Trophoblast cell (in vitro differentiated cells and primary cell): ENCODE data around the gene PLPP1.

Experiments
- DNase-seq, 2 donors: peaks; one replicate each; pipeline ENCODE4 v3.0.0-alpha.2; 2016
- H2AFZ ChIP-seq: 2 replicates; pipeline ENCODE4 v1.6.1; 2013; ENCODE audit warnings: low read length, moderate library complexity, mild to moderate bottlenecking; ENCODE audit not compliant: insufficient read depth, poor library complexity
- H2AK5ac ChIP-seq: 2 replicates; pipeline ENCODE4 v1.6.1; 2013; ENCODE audit warnings: mild to moderate bottlenecking, low read length
- H2BK120ac ChIP-seq: 2 replicates; pipeline ENCODE4 v1.6.1; 2013; ENCODE audit warnings: low read length, mild to moderate bottlenecking, moderate library complexity; ENCODE audit not compliant: insufficient read depth, poor library complexity
- H2BK12ac ChIP-seq: 2 replicates; pipeline ENCODE4 v1.6.1; 2013; ENCODE audit warnings: mild to moderate bottlenecking, low read length, moderate library complexity
- H2BK5ac ChIP-seq: 2 replicates; pipeline ENCODE4 v1.6.1; 2013; ENCODE audit warnings: low read length, low read depth, moderate library complexity, mild to moderate bottlenecking; ENCODE audit not compliant: poor library complexity
- H3K14ac ChIP-seq: 2 replicates; pipeline ENCODE4 v1.6.1; 2013; ENCODE audit warnings: mild to moderate bottlenecking, low read length
- H3K18ac ChIP-seq: 2 replicates; pipeline ENCODE4 v1.6.1; 2013; ENCODE audit warnings: mild to moderate bottlenecking, low read length
- H3K23ac ChIP-seq: 2 replicates; pipeline ENCODE4 v1.6.1; 2013; ENCODE audit warnings: low read length
- H3K27ac ChIP-seq: 2 replicates; pipeline ENCODE4 v1.5.1; 2013; ENCODE audit warnings: low read depth, mild to moderate bottlenecking, inconsistent platforms, low read length, moderate library complexity
- H3K27me3 ChIP-seq: 2 replicates; pipeline ENCODE4 v1.6.1; 2013; ENCODE audit warnings: inconsistent platforms, mild to moderate bottlenecking, low read length, moderate library complexity; ENCODE audit not compliant: insufficient read depth
- H3K36me3 ChIP-seq, 2 experiments: 1 replicate in 1 of 2; 2 replicates in 1 of 2; pipeline ENCODE4 v1.6.1; 2013; ENCODE audit warnings: low read length in 2 of 2, mild to moderate bottlenecking in 2 of 2, moderate library complexity in 1 of 2; ENCODE audit not compliant: insufficient read depth in 2 of 2, control insufficient read depth in 1 of 2
- H3K4ac ChIP-seq: 2 replicates; pipeline ENCODE4 v1.6.1; 2013; ENCODE audit warnings: low read depth, mild to moderate bottlenecking, low read length, moderate library complexity
- H3K4me1 ChIP-seq, 2 experiments: 1 replicate in 1 of 2; 2 replicates in 1 of 2; pipeline ENCODE4 v1.6.1; 2013; ENCODE audit warnings: low read length in 2 of 2, mild to moderate bottlenecking in 2 of 2, moderate library complexity in 1 of 2; ENCODE audit not compliant: insufficient read depth in 2 of 2, control insufficient read depth in 1 of 2
- H3K4me2 ChIP-seq: 2 replicates; pipeline ENCODE4 v1.6.1; 2013; ENCODE audit warnings: inconsistent platforms, mild to moderate bottlenecking, low read length, moderate library complexity
- H3K4me3 ChIP-seq: 2 replicates; pipeline ENCODE4 v1.5.1; 2013; ENCODE audit warnings: mild to moderate bottlenecking, low read depth, low read length, inconsistent platforms
- H3K79me1 ChIP-seq: one replicate; pipeline ENCODE4 v1.6.1; 2013; ENCODE audit warnings: low read length
- H3K79me2 ChIP-seq: 2 replicates; pipeline ENCODE4 v1.6.1; 2013; ENCODE audit warnings: low read length, mild to moderate bottlenecking; ENCODE audit not compliant: control insufficient read depth, insufficient read depth, poor library complexity
- H3K9ac ChIP-seq: 2 replicates; pipeline ENCODE4 v1.6.1; 2013; ENCODE audit warnings: mild to moderate bottlenecking, low read length
- H3K9me3 ChIP-seq: 2 replicates; pipeline ENCODE4 v1.6.1; 2013; ENCODE audit warnings: low read depth, mild to moderate bottlenecking, control low read depth, inconsistent platforms, low read length; ENCODE audit not compliant: insufficient read depth
- H4K12ac ChIP-seq: 2 replicates; pipeline ENCODE4 v1.6.1; 2013; ENCODE audit warnings: low read depth, mild to moderate bottlenecking, low read length, moderate library complexity
- H4K8ac ChIP-seq: 2 replicates; pipeline ENCODE4 v1.6.1; 2013; ENCODE audit warnings: low read depth, mild to moderate bottlenecking, low read length, moderate library complexity
- H4K91ac ChIP-seq: one replicate; pipeline ENCODE4 v1.6.1; 2013; ENCODE audit warnings: low read depth, mild to moderate bottlenecking, low read length, moderate library complexity
- WGBS: extraction: QIAGEN DNeasy Blood & Tissue Kit; methylation state at CpG from one replicate; pipeline ENCODE4 v1.1.7; 2013; ENCODE audit warnings: missing lambda C conversion rate; ENCODE audit not compliant: insufficient read length, insufficient coverage; ENCODE audit errors: extremely low coverage; 5-methylcytosine and 5-hydroxymethylcytosine counted together

PLPP1 gene

GRCh38 chr5:55535199-55535905 lies 588 bp upstream of the PLPP1 start:
- Histone ChIP-seq H2BK5ac (peak overlapping the region; percentile 5), H2AK5ac (no peak overlapping the region), H3K79me2 (peaks cover 22% of the 10 kb centered on the region), H3K9ac (peak overlapping the region; percentile 87), H3K4me1 (peaks cover 4 to 11% of the 10 kb centered on the region in 2 experiments), H4K91ac (peak overlapping the region; percentile 78), H4K12ac (peak overlapping the region; percentile 59), H3K79me1 (peaks cover 14% of the 10 kb centered on the region), H2AFZ (peak overlapping the region; percentile 62), H3K27ac (peak overlapping the region; percentile 46), H3K14ac (peak overlapping the region; percentile 65), H4K8ac (peak overlapping the region; percentile 75), H3K18ac (peak overlapping the region; percentile 70), H3K4me3 (peak overlapping the region; percentile 92), H2BK12ac (peak overlapping the region; percentile 24), H3K23ac (no peak overlapping the region), H2BK120ac (peak overlapping the region; percentile 67), H3K9me3 (peaks cover 5% of the 10 kb centered on the region), H3K27me3 (no peaks in the 10 kb centered on the region), H3K36me3 (peaks cover 0 to 3% of the 10 kb centered on the region in 2 experiments), H3K4me2 (peak overlapping the region; percentile 97), H3K4ac (no peak overlapping the region)
- WGBS: no CpG with 5 or more reads among the region's 19 CpGs
- DNase-seq: no peak

- no CpG with 5 or more reads among the region's 25 CpGs for WGBS
- H3K4ac ChIP-seq: peak overlapping the region; percentile 94
- H2AK5ac ChIP-seq: no peak overlapping the region
- H3K18ac ChIP-seq: peak overlapping the region; percentile 54
- H3K4me1 ChIP-seq: peaks cover 4 to 11% of the 10 kb centered on the region in 2 experiments
- no peak overlapping the region for H3K23ac ChIP-seq
- peak overlapping the region; percentile 91 for H2BK120ac ChIP-seq
- peaks cover 14% of the 10 kb centered on the region for H3K79me1 ChIP-seq
- H3K27me3 ChIP-seq: no peaks in the 10 kb centered on the region
- H4K91ac ChIP-seq: peak overlapping the region; percentile 85
- peak overlapping the region; percentile 97 for H3K4me2 ChIP-seq
- H3K4me3 ChIP-seq: peak overlapping the region; percentile 98
- H2AFZ ChIP-seq: peak overlapping the region; percentile 78
- H2BK5ac ChIP-seq: peak overlapping the region; percentile 81
- peaks cover 0 to 3% of the 10 kb centered on the region in 2 experiments for H3K36me3 ChIP-seq
- H3K14ac ChIP-seq: peak overlapping the region; percentile 98
- H4K8ac ChIP-seq: no peak overlapping the region
- H3K27ac ChIP-seq: peak overlapping the region; percentile 89
- H3K79me2 ChIP-seq: peaks cover 22% of the 10 kb centered on the region
- H2BK12ac ChIP-seq: no peak overlapping the region
- peak overlapping the region; percentile 95 for H3K9ac ChIP-seq
- no peak overlapping the region for H4K12ac ChIP-seq
- peak in 1 of 2 donors; percentile 46 for DNase-seq
- peaks cover 5% of the 10 kb centered on the region for H3K9me3 ChIP-seq
These were observed 986 bp downstream of the PLPP1 start for GRCh38 chr5:55533521-55534435.

- WGBS: no CpG with 5 or more reads among the region's 27 CpGs
- no peak for DNase-seq
- Histone ChIP-seq H3K4me1 (peaks cover 4 to 11% of the 10 kb centered on the region in 2 experiments), H3K4me3 (no peak overlapping the region), H3K27me3 (no peaks in the 10 kb centered on the region), H2BK120ac (no peak overlapping the region), H3K18ac (no peak overlapping the region), H2BK12ac (no peak overlapping the region), H3K4me2 (no peak overlapping the region), H3K23ac (no peak overlapping the region), H2AK5ac (no peak overlapping the region), H3K9ac (no peak overlapping the region), H4K91ac (no peak overlapping the region), H3K79me2 (peaks cover 24% of the 10 kb centered on the region), H4K8ac (no peak overlapping the region), H3K27ac (no peak overlapping the region), H3K9me3 (peaks cover 5% of the 10 kb centered on the region), H3K79me1 (peaks cover 12% of the 10 kb centered on the region), H2BK5ac (no peak overlapping the region), H4K12ac (no peak overlapping the region), H3K14ac (no peak overlapping the region), H3K4ac (peak overlapping the region; percentile 12), H3K36me3 (peaks cover 0 to 3% of the 10 kb centered on the region in 2 experiments), H2AFZ (no peak overlapping the region)
These were observed 4.1 kb downstream of the PLPP1 start for GRCh38 chr5:55530669-55531068.

GRCh38 chr5:55524816-55525215 lies 9.9 kb downstream of the PLPP1 start:
- WGBS: no CpG with 5 or more reads among the region's 1 CpG

More at GRCh38 chr5:55524816-55525215, 9.9 kb downstream of the PLPP1 start:
- H3K4me3 ChIP-seq: no peak overlapping the region
- H3K27me3 ChIP-seq: no peaks in the 10 kb centered on the region
- H3K23ac ChIP-seq: no peak overlapping the region
- H3K4me2 ChIP-seq: no peak overlapping the region
- no peak overlapping the region for H2AK5ac ChIP-seq
- H3K9me3 ChIP-seq: no peaks in the 10 kb centered on the region
- H2AFZ ChIP-seq: no peak overlapping the region
- H3K14ac ChIP-seq: no peak overlapping the region
- no peak overlapping the region for H4K91ac ChIP-seq
- H2BK5ac ChIP-seq: no peak overlapping the region
- no peak overlapping the region for H3K27ac ChIP-seq
- H3K36me3 ChIP-seq: peaks cover 0 to 2% of the 10 kb centered on the region in 2 experiments
- no peak overlapping the region for H2BK12ac ChIP-seq
- H3K4me1 ChIP-seq: peaks cover 0 to 2% of the 10 kb centered on the region in 2 experiments
- DNase-seq: no peak
- no peak overlapping the region for H4K8ac ChIP-seq
- H4K12ac ChIP-seq: no peak overlapping the region
- H3K4ac ChIP-seq: peak overlapping the region; percentile 79
- H2BK120ac ChIP-seq: no peak overlapping the region
- no peaks in the 10 kb centered on the region for H3K79me1 ChIP-seq
- H3K79me2 ChIP-seq: peaks cover 5% of the 10 kb centered on the region
- H3K9ac ChIP-seq: no peak overlapping the region
- H3K18ac ChIP-seq: no peak overlapping the region
